Osteocyte (in vitro differentiated cells): ENCODE data around the gene ERO1A. TPM values are rescaled to one million over a fixed set of nuclear protein-coding genes. Genes with fewer than 3 reads are reported as not detected.

Experiments
- DNase-seq: peaks from one replicate; pipeline ENCODE4 v3.0.0; 2021; ENCODE audit warnings: mixed read lengths; ENCODE audit not compliant: unreplicated experiment; ENCODE audit errors: extremely low spot score
- H3K27ac Mint-ChIP-seq: one replicate; pipeline ENCODE4 v1.8.0; 2021; ENCODE audit warnings: mild to moderate bottlenecking, mixed read lengths; ENCODE audit not compliant: unreplicated experiment
- H3K27me3 Mint-ChIP-seq: one replicate; pipeline ENCODE4 v1.8.0; 2021; ENCODE audit warnings: mixed read lengths; ENCODE audit not compliant: unreplicated experiment
- H3K36me3 Mint-ChIP-seq: one replicate; pipeline ENCODE4 v1.8.0; 2021; ENCODE audit warnings: mixed read lengths; ENCODE audit not compliant: unreplicated experiment
- H3K4me1 Mint-ChIP-seq: one replicate; pipeline ENCODE4 v1.8.0; 2021; ENCODE audit warnings: mixed read lengths; ENCODE audit not compliant: unreplicated experiment
- H3K4me3 Mint-ChIP-seq: one replicate; pipeline ENCODE4 v1.8.0; 2021; ENCODE audit warnings: mild to moderate bottlenecking, moderate library complexity, mixed read lengths; ENCODE audit not compliant: unreplicated experiment
- H3K9me3 Mint-ChIP-seq: one replicate; pipeline ENCODE4 v1.8.0; 2021; ENCODE audit warnings: mixed read lengths; ENCODE audit not compliant: unreplicated experiment
- CTCF ChIP-seq: fragments of 200-600 bp; sonication (generic); IDR thresholded peaks from 2 replicates; pipeline ENCODE4 v1.5.0; 2021; ENCODE audit warnings: antibody characterized with exemption, mild to moderate bottlenecking, moderate library complexity
- total RNA-seq: library from RNA; stranded (reverse); gene quantifications from 2 replicates; pipeline ENCODE4 v1.2.1, GENCODE V29; 2021

Gene ERO1A
- total RNA-seq, 1 donor from 2014 or later: 38.5 TPM

DNA sequence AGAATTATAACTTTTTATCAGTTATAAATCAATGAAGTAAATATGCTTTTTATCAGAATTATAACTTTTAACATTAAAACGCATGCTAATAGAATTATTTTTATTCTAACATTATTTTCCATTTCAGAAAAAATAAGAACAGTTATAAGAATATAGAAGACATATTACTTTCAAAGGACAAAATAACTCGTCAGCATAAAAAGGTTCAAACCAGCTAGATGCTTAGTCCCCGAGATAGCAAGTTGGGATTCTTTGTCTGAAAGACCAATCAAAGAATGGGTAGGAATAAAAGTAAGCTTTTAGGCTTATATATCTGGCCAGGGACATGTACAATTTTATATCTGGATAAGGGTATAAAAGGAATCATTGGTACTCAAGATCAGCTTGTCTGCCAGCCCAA, 76.8 kb downstream of the ERO1A start:
- no peak overlapping the region for H3K4me3 Mint-ChIP-seq
- DNase-seq: no peak
- no peaks in the 10 kb centered on the region for H3K36me3 Mint-ChIP-seq
- no peak for TF ChIP-seq CTCF
- H3K9me3 Mint-ChIP-seq: no peaks in the 10 kb centered on the region
- no peaks in the 10 kb centered on the region for H3K27me3 Mint-ChIP-seq
- H3K27ac Mint-ChIP-seq: no peak overlapping the region
- H3K4me1 Mint-ChIP-seq: no peaks in the 10 kb centered on the region

GRCh38 chr14:52610187-52610586, 85.2 kb downstream of the ERO1A start:
- no peak for DNase-seq
- Mint-ChIP-seq H3K27me3 (no peaks in the 10 kb centered on the region), H3K4me3 (no peak overlapping the region), H3K9me3 (peaks cover 12% of the 10 kb centered on the region), H3K4me1 (no peaks in the 10 kb centered on the region), H3K27ac (no peak overlapping the region), H3K36me3 (peaks cover 4% of the 10 kb centered on the region)
- no peak for TF ChIP-seq CTCF

DNA sequence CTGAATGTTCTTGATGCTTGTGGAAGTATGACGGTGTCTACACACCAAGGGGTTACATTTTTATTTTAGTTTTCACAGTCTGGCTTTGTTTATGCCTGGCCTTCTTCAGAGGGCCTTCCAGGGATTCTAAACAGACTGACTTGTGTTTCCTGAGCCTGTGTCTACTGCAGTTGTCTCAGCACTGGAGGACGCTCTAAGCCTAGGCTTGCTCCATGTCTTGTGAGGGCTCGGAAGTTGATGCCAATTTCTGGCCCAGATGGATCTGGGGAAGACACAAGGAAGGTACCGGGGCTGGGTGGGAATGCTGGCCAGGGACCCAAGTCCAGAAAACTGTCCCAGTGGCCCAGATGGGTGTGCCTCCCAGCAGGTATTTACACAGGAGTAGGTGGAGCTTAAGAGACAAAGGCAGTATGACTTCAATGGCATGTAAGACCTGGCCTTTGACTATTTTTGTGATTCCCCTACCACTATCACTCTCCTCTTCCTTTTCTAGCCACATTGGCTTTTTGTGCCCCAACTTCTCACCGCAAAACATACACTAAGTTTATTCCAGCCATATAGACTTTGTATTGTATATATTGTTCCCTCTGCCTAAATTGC, 85.8 kb downstream of the ERO1A start:
- no peak for TF ChIP-seq CTCF
- Mint-ChIP-seq H3K4me3 (no peak overlapping the region), H3K27me3 (no peaks in the 10 kb centered on the region), H3K9me3 (peaks cover 16% of the 10 kb centered on the region), H3K36me3 (peaks cover 6% of the 10 kb centered on the region), H3K27ac (no peak overlapping the region), H3K4me1 (no peaks in the 10 kb centered on the region)
- DNase-seq: no peak

DNA sequence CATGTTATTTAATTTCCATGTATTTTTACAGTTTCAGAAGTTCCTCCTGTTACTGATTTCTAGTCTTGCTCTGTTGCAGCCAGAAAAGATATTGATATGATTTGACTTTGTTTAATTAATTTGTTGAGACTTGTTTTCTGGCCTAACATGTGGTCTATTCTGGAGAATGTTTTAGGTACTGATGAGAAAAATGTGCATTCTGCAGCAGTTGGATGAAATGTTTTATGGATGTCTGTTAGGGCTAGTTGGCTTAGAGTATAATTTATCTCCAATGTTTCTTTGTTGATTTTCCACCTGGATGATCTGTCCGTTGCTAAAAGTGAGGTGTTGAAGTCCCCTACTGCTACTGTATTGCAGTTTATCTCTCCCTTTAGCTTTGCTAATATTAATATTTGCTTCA, 88.3 kb downstream of the ERO1A start:
- no peaks in the 10 kb centered on the region for H3K27me3 Mint-ChIP-seq
- peaks cover 11% of the 10 kb centered on the region for H3K36me3 Mint-ChIP-seq
- no peak for TF ChIP-seq CTCF
- H3K9me3 Mint-ChIP-seq: peaks cover 23% of the 10 kb centered on the region
- no peak for DNase-seq
- no peak overlapping the region for H3K27ac Mint-ChIP-seq
- no peaks in the 10 kb centered on the region for H3K4me1 Mint-ChIP-seq
- no peak overlapping the region for H3K4me3 Mint-ChIP-seq

GRCh38 chr14:52602131-52602530, 93.2 kb downstream of the ERO1A start:
- Mint-ChIP-seq H3K27ac (no peak overlapping the region), H3K9me3 (peaks cover 23% of the 10 kb centered on the region), H3K4me3 (no peak overlapping the region), H3K36me3 (peaks cover 11% of the 10 kb centered on the region), H3K4me1 (no peaks in the 10 kb centered on the region), H3K27me3 (no peaks in the 10 kb centered on the region)
- no peak for TF ChIP-seq CTCF
- DNase-seq: no peak
